Stimulated activated naive CD8-positive, alpha-beta T cell treated with anti-CD3 and anti-CD28 coated beads, Interleukin-15, Interleukin-2, amounts not matched to agents 100 U/mL and 50 U/mL, for 24 hours (primary cell): Measurements from ENCODE around the gene ZPLD1.

Experiments used
- ATAC-seq: fragments of 150-1000 bp; cut with Tn5 transposase; one replicate; pipeline ENCODE4 v1.10.0; 2021
- DNase-seq: peaks from one replicate; pipeline ENCODE4 v3.0.0; 2021

The ZPLD1 gene

GRCh38 chr3:102528727-102529126 lies 93.9 kb downstream of the ZPLD1 start:
- ATAC-seq (no peak), DNase-seq (no peak)
